Stromal cell of bone marrow (primary cell): ENCODE measurements around the gene PARP9.
"Not testable (repeated sequence)": the region's sequence is repeated elsewhere in the genome, so short reads cannot be mapped to it uniquely, and the experiment has no call there.

Experiments used
- DNase-seq: peaks from one replicate; pipeline ENCODE4 v3.0.0-alpha.2; 2012; ENCODE audit warnings: low read depth

Gene PARP9

GRCh38 chr3:122520861-122521260 lies 43.2 kb downstream of the PARP9 start:
- no peak for DNase-seq

- no peak for DNase-seq
Measured at GRCh38 chr3:122519693-122520092, 44.4 kb downstream of the PARP9 start.

- DNase-seq = no peak
Measured at GRCh38 chr3:122516846-122517360, 47.2 kb downstream of the PARP9 start.

- DNase-seq = no peak
Measured at GRCh38 chr3:122515870-122516269, 48.2 kb downstream of the PARP9 start.

- no peak for DNase-seq
Measured at GRCh38 chr3:122515020-122515468, 49.1 kb downstream of the PARP9 start.

GRCh38 chr3:122514123-122515019 lies 49.7 kb downstream of the PARP9 start, which contains the start of gene KPNA1:
TSS of gene KPNA1 (minus strand) at chr3:122514939. CDS start at chr3:122496565, 18,374 bp downstream.
- DNase-seq = peak; percentile 81

- DNase-seq = no peak
Measured at GRCh38 chr3:122513386-122514122, 50.5 kb downstream of the PARP9 start.

GRCh38 chr3:122512284-122512683 lies 51.8 kb downstream of the PARP9 start:
- DNase-seq = no peak

- DNase-seq = no peak
Measured at GRCh38 chr3:122510878-122511535, 53.1 kb downstream of the PARP9 start.

- peak; percentile 35 for DNase-seq
Measured at GRCh38 chr3:122508944-122509343, 55.2 kb downstream of the PARP9 start.

GRCh38 chr3:122508135-122508914 lies 55.8 kb downstream of the PARP9 start:
- DNase-seq = no peak

- DNase-seq = no peak
Measured at GRCh38 chr3:122506450-122506849, 57.6 kb downstream of the PARP9 start.

GRCh38 chr3:122505676-122506075 lies 58.4 kb downstream of the PARP9 start:
- DNase-seq = no peak

GRCh38 chr3:122502941-122503340 lies 61.2 kb downstream of the PARP9 start:
- DNase-seq = no peak

- DNase-seq = no peak
Measured at GRCh38 chr3:122502139-122502538, 62.0 kb downstream of the PARP9 start.

- not testable (repeated sequence) for DNase-seq
Measured at GRCh38 chr3:122500964-122501363, 63.1 kb downstream of the PARP9 start.

GRCh38 chr3:122498152-122498551 lies 65.9 kb downstream of the PARP9 start:
- no peak for DNase-seq

- DNase-seq = peak; percentile 91
Measured at GRCh38 chr3:122497425-122497824, 66.7 kb downstream of the PARP9 start.

GRCh38 chr3:122496508-122496907 lies 67.6 kb downstream of the PARP9 start:
- DNase-seq = no peak

- peak; percentile 33 for DNase-seq
Measured at GRCh38 chr3:122493296-122493695, 70.8 kb downstream of the PARP9 start.

GRCh38 chr3:122488262-122488973 lies 75.7 kb downstream of the PARP9 start:
- no peak for DNase-seq
